MM.1S (cell line): ENCODE data around the gene SYN1.

Experiments
- DNase-seq: peaks from one replicate; pipeline ENCODE4 v3.0.0-alpha.2; 2015
- H2AFZ ChIP-seq: fragments of 300-600 bp; sonication (generic); 2 replicates; pipeline ENCODE4 v1.6.0; 2016; ENCODE audit warnings: antibody characterized with exemption, low read length
- H3F3A ChIP-seq: fragments of 300-600 bp; sonication (generic); 2 replicates; pipeline ENCODE4 v1.6.1; 2016; ENCODE audit warnings: mild to moderate bottlenecking, antibody characterized with exemption, low read length, moderate library complexity, mixed read lengths; ENCODE audit not compliant: insufficient read depth
- H3K27ac ChIP-seq: fragments of 300-600 bp; sonication (generic); 2 replicates; pipeline ENCODE4 v1.5.1; 2016; ENCODE audit warnings: mild to moderate bottlenecking, low read length
- H3K27me3 ChIP-seq: fragments of 300-600 bp; sonication (generic); replicated peaks from 2 replicates; pipeline ENCODE4 v1.6.0; 2016; ENCODE audit warnings: low read length; ENCODE audit not compliant: insufficient read depth
- H3K36me3 ChIP-seq: fragments of 300-600 bp; sonication (generic); replicated peaks from 2 replicates; pipeline ENCODE4 v1.6.1; 2016; ENCODE audit warnings: mild to moderate bottlenecking, low read length, mixed read lengths; ENCODE audit not compliant: insufficient read depth
- H3K4me1 ChIP-seq: fragments of 300-600 bp; sonication (generic); 2 replicates; pipeline ENCODE4 v1.6.1; 2016; ENCODE audit warnings: low read length, mixed read lengths
- H3K4me2 ChIP-seq: fragments of 300-600 bp; sonication (generic); 2 replicates; pipeline ENCODE4 v1.6.0; 2016; ENCODE audit warnings: low read depth, low read length
- H3K4me3 ChIP-seq: fragments of 300-600 bp; sonication (generic); 2 replicates; pipeline ENCODE4 v1.5.1; 2016; ENCODE audit warnings: low read length, mixed read lengths
- H3K79me2 ChIP-seq: fragments of 300-600 bp; sonication (generic); 2 replicates; pipeline ENCODE4 v1.6.1; 2016; ENCODE audit warnings: mixed run types, low read length, mixed read lengths
- H3K9ac ChIP-seq: fragments of 300-600 bp; sonication (generic); 2 replicates; pipeline ENCODE4 v1.6.1; 2016; ENCODE audit warnings: low read length, mixed read lengths
- H3K9me2 ChIP-seq: fragments of 300-600 bp; sonication (generic); replicated peaks from 2 replicates; pipeline ENCODE4 v1.6.1; 2016; ENCODE audit warnings: mild to moderate bottlenecking, low read length, mixed read lengths; ENCODE audit not compliant: insufficient read depth
- H3K9me3 ChIP-seq: fragments of 300-600 bp; sonication (generic); replicated peaks from 2 replicates; pipeline ENCODE4 v1.6.1; 2016; ENCODE audit warnings: mild to moderate bottlenecking, low read length, mixed read lengths; ENCODE audit not compliant: insufficient read depth
- H4K20me1 ChIP-seq: fragments of 300-600 bp; sonication (generic); 2 replicates; pipeline ENCODE4 v1.6.1; 2016; ENCODE audit warnings: mild to moderate bottlenecking, low read length, moderate library complexity, mixed read lengths; ENCODE audit not compliant: insufficient read depth
- EZH2 ChIP-seq: fragments of 300-600 bp; sonication (generic); optimal IDR thresholded peaks from 2 replicates; pipeline ENCODE3; 2017; ENCODE audit warnings: low read depth, mild to moderate bottlenecking, antibody characterized with exemption, low read length, mixed read lengths
- EZH2phosphoT487 ChIP-seq: fragments of 300-600 bp; sonication (generic); IDR thresholded peaks from 2 replicates; pipeline ENCODE4 v1.6.1; 2018; ENCODE audit warnings: antibody characterized with exemption, low read length
- TF ChIP-seq, protein P1 (sequence below): fragments of 300-600 bp; sonication (generic); IDR thresholded peaks from 2 replicates; pipeline ENCODE4 v1.5.1; 2016; ENCODE audit warnings: antibody characterized with exemption, low read length, mixed read lengths

SYN1 gene

DNA sequence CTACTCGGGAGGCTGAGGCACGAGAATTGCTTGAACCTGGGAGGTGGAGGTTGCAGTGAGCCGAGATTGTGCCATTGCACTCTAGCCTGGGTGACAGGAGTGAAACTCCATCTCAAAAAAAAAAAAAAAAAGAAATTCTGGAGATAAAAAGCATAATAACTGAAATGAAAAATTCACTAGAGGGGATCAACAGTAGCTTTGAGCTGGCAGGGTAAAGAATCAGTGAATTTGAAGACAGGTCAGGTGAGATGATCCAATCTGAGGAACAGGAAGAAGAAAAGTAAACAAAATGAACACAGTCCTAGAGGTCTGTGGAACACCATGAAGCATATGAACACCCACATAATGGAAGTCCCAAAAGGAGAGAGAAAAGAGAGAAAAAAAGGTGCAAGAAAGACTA lies 22.4 kb downstream of the SYN1 start:
- TF ChIP-seq, protein P1, sequence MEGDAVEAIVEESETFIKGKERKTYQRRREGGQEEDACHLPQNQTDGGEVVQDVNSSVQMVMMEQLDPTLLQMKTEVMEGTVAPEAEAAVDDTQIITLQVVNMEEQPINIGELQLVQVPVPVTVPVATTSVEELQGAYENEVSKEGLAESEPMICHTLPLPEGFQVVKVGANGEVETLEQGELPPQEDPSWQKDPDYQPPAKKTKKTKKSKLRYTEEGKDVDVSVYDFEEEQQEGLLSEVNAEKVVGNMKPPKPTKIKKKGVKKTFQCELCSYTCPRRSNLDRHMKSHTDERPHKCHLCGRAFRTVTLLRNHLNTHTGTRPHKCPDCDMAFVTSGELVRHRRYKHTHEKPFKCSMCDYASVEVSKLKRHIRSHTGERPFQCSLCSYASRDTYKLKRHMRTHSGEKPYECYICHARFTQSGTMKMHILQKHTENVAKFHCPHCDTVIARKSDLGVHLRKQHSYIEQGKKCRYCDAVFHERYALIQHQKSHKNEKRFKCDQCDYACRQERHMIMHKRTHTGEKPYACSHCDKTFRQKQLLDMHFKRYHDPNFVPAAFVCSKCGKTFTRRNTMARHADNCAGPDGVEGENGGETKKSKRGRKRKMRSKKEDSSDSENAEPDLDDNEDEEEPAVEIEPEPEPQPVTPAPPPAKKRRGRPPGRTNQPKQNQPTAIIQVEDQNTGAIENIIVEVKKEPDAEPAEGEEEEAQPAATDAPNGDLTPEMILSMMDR: no peak
- no peak for TF ChIP-seq EZH2
- DNase-seq: no peak
- Histone ChIP-seq H3K9me3 (no peaks in the 10 kb centered on the region), H3K79me2 (no peaks in the 10 kb centered on the region), H2AFZ (no peak overlapping the region), H3K4me2 (no peak overlapping the region), H4K20me1 (no peaks in the 10 kb centered on the region), H3K36me3 (no peaks in the 10 kb centered on the region), H3K9me2 (no peaks in the 10 kb centered on the region), H3F3A (no peaks in the 10 kb centered on the region), H3K27ac (no peak overlapping the region), H3K4me3 (no peak overlapping the region), H3K27me3 (no peaks in the 10 kb centered on the region), H3K9ac (no peak overlapping the region), H3K4me1 (no peaks in the 10 kb centered on the region)

DNA sequence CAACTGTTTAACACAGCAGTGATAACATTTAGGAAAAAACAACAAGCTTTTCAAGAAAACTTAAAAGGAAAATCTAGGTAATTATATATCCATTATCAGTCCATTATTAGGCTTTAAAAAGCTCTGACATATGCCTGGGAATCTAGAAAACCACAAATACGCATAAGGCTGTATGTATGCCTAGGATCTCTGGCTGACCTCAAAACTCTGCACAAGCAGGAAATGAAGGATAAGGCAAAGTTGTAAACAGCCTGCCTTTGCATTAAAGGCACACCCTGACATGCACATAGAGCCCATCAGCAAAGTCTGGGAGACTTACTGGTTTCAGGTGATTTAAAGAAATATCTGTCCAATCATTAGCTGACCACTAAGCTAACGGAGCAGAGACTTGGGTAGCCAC lies 23.4 kb downstream of the SYN1 start:
- DNase-seq: no peak
- no peaks in the 10 kb centered on the region for H3K36me3 ChIP-seq
- no peak overlapping the region for H3K4me2 ChIP-seq
- no peaks in the 10 kb centered on the region for H3K9me3 ChIP-seq
- TF ChIP-seq EZH2phosphoT487: no peak
- TF ChIP-seq EZH2: no peak
- TF ChIP-seq, protein P1: no peak
- no peaks in the 10 kb centered on the region for H3K27me3 ChIP-seq
- H3K4me3 ChIP-seq: no peak overlapping the region
- H3K4me1 ChIP-seq: no peaks in the 10 kb centered on the region
- no peak overlapping the region for H3K27ac ChIP-seq
- H2AFZ ChIP-seq: no peak overlapping the region
- H3F3A ChIP-seq: no peaks in the 10 kb centered on the region
- no peaks in the 10 kb centered on the region for H4K20me1 ChIP-seq
- no peak overlapping the region for H3K9ac ChIP-seq
- no peaks in the 10 kb centered on the region for H3K79me2 ChIP-seq
- H3K9me2 ChIP-seq: no peaks in the 10 kb centered on the region

DNA sequence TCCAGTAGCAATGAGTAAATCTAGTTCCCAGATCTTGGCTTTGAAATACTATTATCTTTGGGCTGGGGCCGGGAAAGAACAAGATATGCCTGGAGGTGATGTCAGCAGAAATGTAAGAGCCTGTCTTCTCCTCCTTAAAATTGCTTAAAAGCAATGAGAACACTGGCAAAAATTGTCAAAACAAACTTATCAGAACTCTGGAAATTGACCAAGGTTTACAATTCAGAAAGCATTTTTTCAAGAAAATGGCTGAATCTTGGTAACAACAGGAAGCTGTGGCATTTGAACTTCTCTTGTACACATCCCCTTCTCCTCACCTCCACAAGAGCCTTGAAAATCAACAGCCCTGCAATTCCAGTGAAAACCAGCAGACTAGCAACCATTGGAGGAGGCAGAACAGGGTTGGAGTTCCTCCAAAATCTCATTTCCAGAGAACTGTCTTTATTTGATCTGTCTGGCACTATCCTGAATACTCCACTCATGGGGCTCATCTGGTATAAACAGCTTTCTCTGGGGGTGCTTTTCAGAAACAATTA lies 23.9 kb downstream of the SYN1 start:
- no peaks in the 10 kb centered on the region for H3F3A ChIP-seq
- H3K4me2 ChIP-seq: no peak overlapping the region

DNA sequence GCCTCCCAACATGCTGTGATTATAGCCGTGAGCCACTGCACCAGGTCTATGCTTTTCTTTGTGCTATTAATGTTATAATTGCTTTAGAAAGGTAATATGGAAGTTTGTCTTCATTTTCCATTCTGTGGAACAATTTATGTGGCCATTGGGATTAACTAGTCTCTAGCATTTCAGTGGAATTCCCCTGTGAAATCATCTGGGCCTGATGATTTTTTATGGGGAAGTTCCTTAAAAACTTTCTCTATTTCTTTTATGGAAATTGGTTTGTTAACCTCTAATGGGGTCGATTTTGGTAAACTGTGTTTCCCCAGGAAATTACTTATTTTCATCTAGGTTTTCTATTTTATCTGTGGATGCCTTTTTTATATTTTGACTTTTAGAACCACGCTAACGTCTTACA lies 26.1 kb downstream of the SYN1 start:
- no peak overlapping the region for H3K27ac ChIP-seq
- no peaks in the 10 kb centered on the region for H3K9me3 ChIP-seq
- H3F3A ChIP-seq: no peaks in the 10 kb centered on the region
- no peaks in the 10 kb centered on the region for H3K9me2 ChIP-seq
- H3K9ac ChIP-seq: no peak overlapping the region
- H3K4me3 ChIP-seq: no peak overlapping the region
- TF ChIP-seq, protein P1: no peak
- TF ChIP-seq EZH2: no peak
- TF ChIP-seq EZH2phosphoT487: no peak
- no peak overlapping the region for H3K4me2 ChIP-seq
- no peaks in the 10 kb centered on the region for H3K4me1 ChIP-seq
- no peak overlapping the region for H2AFZ ChIP-seq
- H3K27me3 ChIP-seq: no peaks in the 10 kb centered on the region
- H3K79me2 ChIP-seq: no peaks in the 10 kb centered on the region
- no peaks in the 10 kb centered on the region for H4K20me1 ChIP-seq
- DNase-seq: no peak
- H3K36me3 ChIP-seq: no peaks in the 10 kb centered on the region

More for the DNA sequence above, 23.9 kb downstream of the SYN1 start:
- Histone ChIP-seq H3K27ac (no peak overlapping the region), H3K9me3 (no peaks in the 10 kb centered on the region), H4K20me1 (no peaks in the 10 kb centered on the region), H3K36me3 (no peaks in the 10 kb centered on the region), H2AFZ (no peak overlapping the region), H3K79me2 (no peaks in the 10 kb centered on the region), H3K27me3 (no peaks in the 10 kb centered on the region), H3K9me2 (no peaks in the 10 kb centered on the region), H3K9ac (no peak overlapping the region), H3K4me1 (no peaks in the 10 kb centered on the region), H3K4me3 (no peak overlapping the region)
- TF ChIP-seq EZH2 (no peak), EZH2phosphoT487 (no peak)
- DNase-seq: no peak
